DOHH2 (cell line): ENCODE measurements around the gene SPEM2.

Experiments used
- CTCF ChIP-seq: fragments of 200-600 bp; sonication (generic); IDR thresholded peaks from one replicate; pipeline ENCODE4 v1.5.1; 2014; ENCODE audit warnings: antibody characterized with exemption, mild to moderate bottlenecking, low read depth, low read length; ENCODE audit not compliant: poor library complexity, severe bottlenecking
- EZH2phosphoT487 ChIP-seq: fragments of 200-600 bp; sonication (generic); IDR thresholded peaks from 2 replicates; pipeline ENCODE4 v1.6.1; 2017; ENCODE audit warnings: borderline replicate concordance, mild to moderate bottlenecking, antibody characterized with exemption, low read length, moderate library complexity, mixed read lengths

DNA sequence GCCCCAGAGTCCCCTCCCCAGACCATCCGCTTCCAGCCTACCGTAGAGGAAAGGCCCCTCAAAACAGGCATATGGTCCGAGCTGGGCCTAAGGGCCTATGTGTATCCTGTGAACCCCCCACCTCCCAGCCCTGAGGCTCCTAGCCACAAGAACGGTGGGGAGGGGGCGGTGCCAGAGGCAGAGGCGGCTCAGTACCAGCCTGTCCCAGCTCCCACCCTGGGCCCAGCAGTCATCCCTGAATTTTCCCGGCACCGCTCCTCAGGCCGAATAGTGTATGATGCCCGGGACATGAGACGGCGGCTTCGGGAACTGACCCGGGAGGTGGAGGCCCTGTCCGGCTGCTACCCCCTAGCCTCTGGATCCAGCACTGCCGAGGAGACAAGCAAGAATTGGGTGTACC lies 4.2 kb upstream of the SPEM2 start:
- no peak for TF ChIP-seq CTCF
- no peak for TF ChIP-seq EZH2phosphoT487
